ENCODE measurements around the gene CCDC178. TPM values are rescaled to one million over a fixed set of nuclear protein-coding genes. Genes with fewer than 3 reads are reported as not detected.

Gene CCDC178
- total and polyA plus RNA-seq, 2 of the 4 experiments (the other 2 are of a cell fraction) = not detected

DNA sequence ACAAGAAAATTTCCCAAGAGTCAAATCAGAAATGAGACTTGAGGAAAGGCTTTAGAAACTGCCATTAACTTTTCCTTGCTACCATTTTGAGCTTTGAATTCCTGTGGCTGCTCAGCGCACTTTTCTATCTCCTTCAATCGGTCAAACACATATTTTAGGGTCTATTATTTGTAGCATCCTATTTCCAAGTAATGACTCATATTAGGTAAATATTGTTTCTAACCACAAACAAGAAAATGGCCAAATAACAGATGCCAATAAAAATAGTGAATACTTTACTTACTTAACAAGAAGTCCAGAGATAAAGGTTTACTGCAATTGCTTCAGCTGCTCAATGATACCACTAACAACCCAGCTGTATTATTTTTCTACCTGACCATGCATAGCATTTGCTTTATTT is 29.7 kb upstream of the CCDC178 start:
- no CpG with 5 or more reads among the region's 2 CpGs for WGBS, 2 experiments (ENCODE audit: extremely low coverage in 2 of 2, insufficient read length in 1 of 2)

More for the DNA sequence above, 29.7 kb upstream of the CCDC178 start:
- Histone ChIP-seq H3K4me1 (ENCODE audit: control insufficient read depth, insufficient read depth, low read length) (no peaks in the 10 kb centered on the region), H2BK15ac (ENCODE audit: low read depth, low read length) (no peak overlapping the region), H2AK5ac (ENCODE audit: low read depth, low read length) (no peak overlapping the region), H3K18ac (ENCODE audit: low read depth, low read length) (no peak overlapping the region), H3K9ac (ENCODE audit: low read depth, low read length) (no peak overlapping the region), H3K4me2 (ENCODE audit: low read depth, low read length) (no peak overlapping the region), H2BK120ac (ENCODE audit: low read depth, low read length) (no peak overlapping the region), H4K91ac (ENCODE audit: insufficient read depth, low read depth, low read length) (no peak overlapping the region), H3K9me1 (ENCODE audit: insufficient read depth, low read length) (no peaks in the 10 kb centered on the region), H4K5ac (ENCODE audit: low read depth, low read length) (no peak overlapping the region), H3K4ac (ENCODE audit: low read depth, low read length) (no peak overlapping the region), H3K79me1 (ENCODE audit: low read depth in 1 of 2, low read length in 2 of 2) (no peaks in the 10 kb centered on the region), H4K8ac (ENCODE audit: low read depth in 2 of 2, low read length in 2 of 2) (no peak overlapping the region), H3K23ac (ENCODE audit: low read depth, low read length) (no peak overlapping the region), H3K9me3 (ENCODE audit: control insufficient read depth, insufficient read depth, low read length) (no peaks in the 10 kb centered on the region), H3K4me3 (ENCODE audit: insufficient read depth, low read depth, low read length) (no peak overlapping the region), H2AK9ac (replicated peaks; ENCODE audit: low read depth, low read length, poor library complexity) (no peak overlapping the region), H2AFZ (replicated peaks; ENCODE audit: low read length, poor library complexity) (no peak overlapping the region), H2BK20ac (ENCODE audit: low read depth, low read length) (no peak overlapping the region), H2BK5ac (ENCODE audit: low read depth, low read length, poor library complexity, severe bottlenecking) (no peak overlapping the region), H3K27ac (ENCODE audit: insufficient read depth, low read length) (no peak overlapping the region), H3K27me3 (ENCODE audit: control insufficient read depth, insufficient read depth, low read length) (no peaks in the 10 kb centered on the region), H3K14ac (replicated peaks; ENCODE audit: low read depth, low read length) (no peak overlapping the region), H3K56ac (ENCODE audit: extremely low read depth, insufficient read depth, low read length) (no peak overlapping the region), H4K20me1 (ENCODE audit: insufficient read depth, low read length) (no peaks in the 10 kb centered on the region), H3K36me3 (ENCODE audit: control insufficient read depth, insufficient read depth, low read length) (no peaks in the 10 kb centered on the region)
- intact Hi-C loops (cut with micrococcal nuclease) = no loop called here
- no TSS peak for BruUV-seq (replicated peaks)
- no peak for ATAC-seq (ENCODE audit: low read depth)
- CTCF ChIA-PET = no interaction called here
- in situ Hi-C loops (cut with MboI; ENCODE audit: low sequenced_read_pairs) = no loop called here
- TF ChIP-seq MXI1 (IDR thresholded peaks at IDR 0.05; ENCODE audit: borderline replicate concordance, low read depth, low read length) (no peak), CHD1 (IDR thresholded peaks at IDR 0.05; ENCODE audit: low read depth, low read length) (no peak), POLR2A (IDR thresholded peaks at IDR 0.05; ENCODE audit: low read depth, low read length) (no peak), RFX5 (IDR thresholded peaks at IDR 0.05; ENCODE audit: low read depth, low read length) (no peak), MAFK (IDR thresholded peaks at IDR 0.05; ENCODE audit: low read depth, low read length) (no peak), NFE2L2 (IDR thresholded peaks at IDR 0.05; ENCODE audit: low read depth, low read length) (no peak), RAD21 (IDR thresholded peaks at IDR 0.05; ENCODE audit: low read length) (no peak), CEBPB (IDR thresholded peaks at IDR 0.05; ENCODE audit: low read depth, low read length) (no peak), FOS (IDR thresholded peaks at IDR 0.05; ENCODE audit: low read depth, low read length) (no peak), MAZ (IDR thresholded peaks at IDR 0.05; ENCODE audit: borderline replicate concordance, low read depth, low read length) (no peak), SMC3 (IDR thresholded peaks at IDR 0.05; ENCODE audit: low read depth, low read length) (no peak)
- TF ChIP-seq, protein P1, sequence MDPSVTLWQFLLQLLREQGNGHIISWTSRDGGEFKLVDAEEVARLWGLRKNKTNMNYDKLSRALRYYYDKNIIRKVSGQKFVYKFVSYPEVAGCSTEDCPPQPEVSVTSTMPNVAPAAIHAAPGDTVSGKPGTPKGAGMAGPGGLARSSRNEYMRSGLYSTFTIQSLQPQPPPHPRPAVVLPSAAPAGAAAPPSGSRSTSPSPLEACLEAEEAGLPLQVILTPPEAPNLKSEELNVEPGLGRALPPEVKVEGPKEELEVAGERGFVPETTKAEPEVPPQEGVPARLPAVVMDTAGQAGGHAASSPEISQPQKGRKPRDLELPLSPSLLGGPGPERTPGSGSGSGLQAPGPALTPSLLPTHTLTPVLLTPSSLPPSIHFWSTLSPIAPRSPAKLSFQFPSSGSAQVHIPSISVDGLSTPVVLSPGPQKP (IDR thresholded peaks at IDR 0.05; ENCODE audit: borderline replicate concordance, low read depth, low read length) = no peak
- TF ChIP-seq, protein P2, sequence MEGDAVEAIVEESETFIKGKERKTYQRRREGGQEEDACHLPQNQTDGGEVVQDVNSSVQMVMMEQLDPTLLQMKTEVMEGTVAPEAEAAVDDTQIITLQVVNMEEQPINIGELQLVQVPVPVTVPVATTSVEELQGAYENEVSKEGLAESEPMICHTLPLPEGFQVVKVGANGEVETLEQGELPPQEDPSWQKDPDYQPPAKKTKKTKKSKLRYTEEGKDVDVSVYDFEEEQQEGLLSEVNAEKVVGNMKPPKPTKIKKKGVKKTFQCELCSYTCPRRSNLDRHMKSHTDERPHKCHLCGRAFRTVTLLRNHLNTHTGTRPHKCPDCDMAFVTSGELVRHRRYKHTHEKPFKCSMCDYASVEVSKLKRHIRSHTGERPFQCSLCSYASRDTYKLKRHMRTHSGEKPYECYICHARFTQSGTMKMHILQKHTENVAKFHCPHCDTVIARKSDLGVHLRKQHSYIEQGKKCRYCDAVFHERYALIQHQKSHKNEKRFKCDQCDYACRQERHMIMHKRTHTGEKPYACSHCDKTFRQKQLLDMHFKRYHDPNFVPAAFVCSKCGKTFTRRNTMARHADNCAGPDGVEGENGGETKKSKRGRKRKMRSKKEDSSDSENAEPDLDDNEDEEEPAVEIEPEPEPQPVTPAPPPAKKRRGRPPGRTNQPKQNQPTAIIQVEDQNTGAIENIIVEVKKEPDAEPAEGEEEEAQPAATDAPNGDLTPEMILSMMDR (conservative IDR thresholded peaks at IDR 0.05; ENCODE audit: low read depth, low read length) = no peak
- no peak for DNase-seq
- dilution Hi-C loops (cut with HindIII; ENCODE audit: low sequenced_read_pairs, unreplicated experiment) = no loop called here
- POLR2A ChIA-PET (ENCODE audit: unreplicated experiment) = no interaction called here
